Mucosa of descending colon (tissue), 3 donors: ENCODE data around the gene MBLAC2. TPM values are rescaled to one million over a fixed set of nuclear protein-coding genes. Genes with fewer than 3 reads are reported as not detected.

Experiments
- ATAC-seq: fragments of 200-7000 bp; cut with Tn5 transposase; one replicate; pipeline ENCODE4 v1.9.1; 2020; ENCODE audit warnings: mild to moderate bottlenecking, moderate library complexity
- DNase-seq, 3 donors: peaks; one replicate each; pipeline ENCODE4 v3.0.0-alpha.2; 2020
- H3K36me3 ChIP-seq: fragments of 200-600 bp; one replicate; pipeline ENCODE4 v1.8.0; 2021; ENCODE audit warnings: low read depth, mild to moderate bottlenecking
- H3K4me1 ChIP-seq: fragments of 200-600 bp; one replicate; pipeline ENCODE4 v1.8.0; 2021; ENCODE audit warnings: low read depth, mild to moderate bottlenecking
- H3K4me3 ChIP-seq: fragments of 200-600 bp; one replicate; pipeline ENCODE4 v1.8.0; 2021; ENCODE audit warnings: mild to moderate bottlenecking
- H3K9me3 ChIP-seq: fragments of 200-600 bp; one replicate; pipeline ENCODE4 v1.8.0; 2021; ENCODE audit warnings: mild to moderate bottlenecking
- intact Hi-C, 2 donors: fragments of 100-400 bp; cut with DNase I in 1 of 2; cut with micrococcal nuclease in 1 of 2; formaldehyde crosslinking; loops; one replicate each; pipeline versions ENCODE4 v1.11.0 to v1.11.1; 2022; cut with DNase I, micrococcal nuclease
- total RNA-seq, 3 donors: library from RNA; stranded (reverse); fragmentation: NEBNext Ultra II Directional in 2 of 3; extraction: Animal tissue kit (Norgen Biotek cat#: 25700) in 2 of 3; gene quantifications; one replicate each; pipeline versions ENCODE4 v1.2.1 to v1.2.4, GENCODE V29; 2021 to 2023
- TF ChIP-seq, protein P1 (sequence below): fragments of 200-600 bp; IDR thresholded peaks from one replicate; pipeline ENCODE4 v1.8.0; 2022; ENCODE audit warnings: antibody characterized with exemption, mild to moderate bottlenecking
- donor health status: DM: no; HTN: no; CAD: no; lungs with moderate emphysema.
- donor health status: DM: no; HTN: no; CAD: no.
- donor health status: DM: no; HTN: yes; CAD: no.

Gene MBLAC2
- total RNA-seq, 3 donors from 2014 or later = 4.5 to 5.8 (median 5.1) TPM

DNA sequence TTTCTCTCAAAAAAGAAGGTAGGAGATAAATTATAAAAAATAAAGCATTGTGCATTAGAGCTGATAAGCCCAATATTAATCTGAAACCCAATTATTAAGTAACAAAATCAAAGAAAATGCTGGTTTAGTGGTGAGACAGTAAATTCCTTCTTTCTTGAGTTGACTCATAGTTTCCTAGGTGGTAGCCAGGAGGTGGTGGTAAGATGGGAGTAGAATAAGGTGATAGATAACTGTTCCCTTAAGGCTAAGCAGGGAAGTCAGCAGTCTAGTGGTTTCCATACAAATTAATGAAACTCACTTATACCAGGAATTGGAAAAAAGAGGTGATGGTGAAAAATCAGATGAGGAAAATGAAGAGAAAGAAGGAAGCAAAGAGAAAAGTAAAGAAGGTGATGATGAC, 31.6 kb upstream of the MBLAC2 start:
- Histone ChIP-seq H3K4me3 (no peak overlapping the region), H3K36me3 (no peaks in the 10 kb centered on the region), H3K4me1 (no peaks in the 10 kb centered on the region), H3K9me3 (no peaks in the 10 kb centered on the region)
- ATAC-seq (no peak), DNase-seq (no peak)
- TF ChIP-seq, protein P1, sequence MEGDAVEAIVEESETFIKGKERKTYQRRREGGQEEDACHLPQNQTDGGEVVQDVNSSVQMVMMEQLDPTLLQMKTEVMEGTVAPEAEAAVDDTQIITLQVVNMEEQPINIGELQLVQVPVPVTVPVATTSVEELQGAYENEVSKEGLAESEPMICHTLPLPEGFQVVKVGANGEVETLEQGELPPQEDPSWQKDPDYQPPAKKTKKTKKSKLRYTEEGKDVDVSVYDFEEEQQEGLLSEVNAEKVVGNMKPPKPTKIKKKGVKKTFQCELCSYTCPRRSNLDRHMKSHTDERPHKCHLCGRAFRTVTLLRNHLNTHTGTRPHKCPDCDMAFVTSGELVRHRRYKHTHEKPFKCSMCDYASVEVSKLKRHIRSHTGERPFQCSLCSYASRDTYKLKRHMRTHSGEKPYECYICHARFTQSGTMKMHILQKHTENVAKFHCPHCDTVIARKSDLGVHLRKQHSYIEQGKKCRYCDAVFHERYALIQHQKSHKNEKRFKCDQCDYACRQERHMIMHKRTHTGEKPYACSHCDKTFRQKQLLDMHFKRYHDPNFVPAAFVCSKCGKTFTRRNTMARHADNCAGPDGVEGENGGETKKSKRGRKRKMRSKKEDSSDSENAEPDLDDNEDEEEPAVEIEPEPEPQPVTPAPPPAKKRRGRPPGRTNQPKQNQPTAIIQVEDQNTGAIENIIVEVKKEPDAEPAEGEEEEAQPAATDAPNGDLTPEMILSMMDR = no peak
- intact Hi-C loops = no loop called here

DNA sequence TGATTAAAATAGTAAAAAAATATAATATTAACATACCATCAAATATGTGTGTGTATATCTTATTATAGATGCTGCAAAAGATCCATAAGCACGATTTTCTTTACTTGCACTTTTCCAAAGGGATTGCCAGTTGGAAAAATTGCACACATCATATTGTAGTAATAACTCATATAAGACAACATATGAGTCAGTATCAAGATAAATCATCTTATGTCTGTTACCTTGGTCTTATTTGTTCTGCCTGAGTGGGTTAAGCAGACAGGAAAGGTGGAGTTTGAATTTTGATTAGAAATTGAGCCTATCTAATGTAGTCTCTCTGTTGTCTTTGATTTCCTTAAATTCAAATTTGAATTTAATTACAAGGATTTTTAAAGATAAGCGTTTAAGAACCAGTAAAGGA, 30.2 kb upstream of the MBLAC2 start:
- DNase-seq = no peak
- no peaks in the 10 kb centered on the region for H3K36me3 ChIP-seq
- ATAC-seq = no peak
- H3K4me1 ChIP-seq = no peaks in the 10 kb centered on the region
- intact Hi-C loops = no loop called here
- H3K4me3 ChIP-seq = no peak overlapping the region
- TF ChIP-seq, protein P1 = no peak
- H3K9me3 ChIP-seq = no peaks in the 10 kb centered on the region

DNA sequence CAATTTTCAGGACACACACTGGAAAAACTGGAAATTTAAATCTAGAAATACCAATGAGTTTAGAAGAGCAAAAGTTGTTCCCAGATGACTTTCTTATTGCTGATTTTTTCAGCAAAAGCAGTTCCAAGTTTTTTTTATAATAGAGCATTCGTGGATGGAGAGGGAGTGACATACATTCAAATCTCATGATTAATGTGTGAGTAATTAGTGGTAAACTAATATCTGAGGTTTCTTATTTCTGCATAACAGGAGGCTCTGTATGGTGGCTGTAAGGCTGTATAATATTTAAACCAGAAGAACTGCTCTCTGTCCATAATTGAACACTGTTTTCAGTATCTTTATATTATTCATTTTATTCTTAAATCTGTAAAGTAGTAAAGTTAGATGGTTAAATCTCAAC, 29.0 kb upstream of the MBLAC2 start:
- ATAC-seq = no peak
- no peaks in the 10 kb centered on the region for H3K36me3 ChIP-seq
- no peaks in the 10 kb centered on the region for H3K4me1 ChIP-seq
- intact Hi-C loops = no loop called here
- TF ChIP-seq, protein P1 = no peak
- no peak for DNase-seq
- H3K4me3 ChIP-seq = no peak overlapping the region
- no peaks in the 10 kb centered on the region for H3K9me3 ChIP-seq

DNA sequence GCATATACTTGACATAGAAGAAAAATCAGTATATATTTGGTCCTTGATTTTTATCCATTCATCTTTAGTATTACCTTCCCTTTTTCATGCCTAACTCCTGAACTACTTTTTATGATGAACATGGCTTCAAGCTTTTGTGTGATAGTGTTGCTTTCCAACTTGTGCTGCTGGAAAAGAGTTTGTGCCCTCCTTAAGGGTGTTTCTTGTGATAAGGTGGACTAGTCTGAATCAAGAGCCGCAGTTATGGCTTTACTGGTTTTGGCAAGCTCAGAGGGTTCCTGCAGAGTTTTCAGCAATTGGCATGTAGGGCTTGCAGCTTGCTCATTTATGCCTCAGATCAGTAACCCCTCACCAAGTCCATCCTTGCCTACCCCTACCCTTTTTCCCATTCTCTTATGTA, 20.6 kb upstream of the MBLAC2 start:
- H3K4me3 ChIP-seq = no peak overlapping the region
- ATAC-seq (no peak), DNase-seq (no peak)
- no peaks in the 10 kb centered on the region for H3K36me3 ChIP-seq
- intact Hi-C loops = no loop called here
- TF ChIP-seq, protein P1 = no peak
- no peaks in the 10 kb centered on the region for H3K9me3 ChIP-seq
- no peaks in the 10 kb centered on the region for H3K4me1 ChIP-seq

DNA sequence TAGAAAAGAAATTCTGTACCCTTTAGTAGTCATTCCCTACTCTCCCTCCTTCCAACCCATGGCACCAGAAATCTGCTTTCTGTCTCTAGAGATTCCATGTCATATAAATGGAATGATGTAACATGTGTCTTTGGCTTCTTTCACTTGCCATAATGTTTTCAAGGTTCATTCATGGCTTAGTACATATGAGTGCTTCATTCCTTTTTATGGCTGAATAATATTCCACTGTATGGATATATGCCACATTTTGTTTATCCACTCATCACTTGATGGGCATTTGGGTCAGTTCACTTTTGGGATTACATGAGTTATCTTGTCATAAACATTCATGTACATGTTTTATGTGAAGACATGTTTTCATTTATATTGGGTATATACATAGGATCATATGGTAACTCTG, 19.5 kb upstream of the MBLAC2 start:
- ATAC-seq (no peak), DNase-seq (no peak)
- intact Hi-C loops = no loop called here
- H3K9me3 ChIP-seq = no peaks in the 10 kb centered on the region
- TF ChIP-seq, protein P1 = no peak
- H3K4me1 ChIP-seq = no peaks in the 10 kb centered on the region
- H3K36me3 ChIP-seq = no peaks in the 10 kb centered on the region
- no peak overlapping the region for H3K4me3 ChIP-seq

DNA sequence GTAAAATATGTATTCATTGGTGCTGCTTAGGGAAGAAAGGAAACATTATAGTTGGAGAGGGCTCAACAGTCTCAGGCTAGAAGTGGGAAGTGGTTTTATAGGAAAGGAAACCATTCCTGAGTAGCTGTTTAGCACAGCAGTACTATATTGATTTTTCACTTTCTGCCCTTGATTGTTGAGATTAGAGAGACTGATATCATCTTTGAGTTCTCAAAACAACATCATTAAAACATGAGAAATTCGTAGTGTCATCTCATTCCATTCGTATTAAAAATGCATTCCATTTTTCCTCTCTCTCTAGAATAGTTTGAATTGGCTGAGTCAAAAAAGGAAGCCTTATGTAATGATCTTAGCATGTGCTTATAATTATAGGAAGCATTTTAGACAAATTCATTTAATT, 14.2 kb upstream of the MBLAC2 start:
- no peaks in the 10 kb centered on the region for H3K36me3 ChIP-seq
- intact Hi-C loops = no loop called here
- H3K4me3 ChIP-seq = no peak overlapping the region
- TF ChIP-seq, protein P1 = no peak
- no peak for ATAC-seq
- no peak for DNase-seq
- no peaks in the 10 kb centered on the region for H3K9me3 ChIP-seq
- no peaks in the 10 kb centered on the region for H3K4me1 ChIP-seq
